CD4-positive, alpha-beta T cell treated with Interleukin-6 for 4 hours (primary cell): ENCODE data around the gene KAT8.

Experiments
- DNase-seq: peaks from one replicate; pipeline ENCODE4 v3.0.0-alpha.2; 2020; ENCODE audit warnings: mixed read lengths

Gene KAT8

DNA sequence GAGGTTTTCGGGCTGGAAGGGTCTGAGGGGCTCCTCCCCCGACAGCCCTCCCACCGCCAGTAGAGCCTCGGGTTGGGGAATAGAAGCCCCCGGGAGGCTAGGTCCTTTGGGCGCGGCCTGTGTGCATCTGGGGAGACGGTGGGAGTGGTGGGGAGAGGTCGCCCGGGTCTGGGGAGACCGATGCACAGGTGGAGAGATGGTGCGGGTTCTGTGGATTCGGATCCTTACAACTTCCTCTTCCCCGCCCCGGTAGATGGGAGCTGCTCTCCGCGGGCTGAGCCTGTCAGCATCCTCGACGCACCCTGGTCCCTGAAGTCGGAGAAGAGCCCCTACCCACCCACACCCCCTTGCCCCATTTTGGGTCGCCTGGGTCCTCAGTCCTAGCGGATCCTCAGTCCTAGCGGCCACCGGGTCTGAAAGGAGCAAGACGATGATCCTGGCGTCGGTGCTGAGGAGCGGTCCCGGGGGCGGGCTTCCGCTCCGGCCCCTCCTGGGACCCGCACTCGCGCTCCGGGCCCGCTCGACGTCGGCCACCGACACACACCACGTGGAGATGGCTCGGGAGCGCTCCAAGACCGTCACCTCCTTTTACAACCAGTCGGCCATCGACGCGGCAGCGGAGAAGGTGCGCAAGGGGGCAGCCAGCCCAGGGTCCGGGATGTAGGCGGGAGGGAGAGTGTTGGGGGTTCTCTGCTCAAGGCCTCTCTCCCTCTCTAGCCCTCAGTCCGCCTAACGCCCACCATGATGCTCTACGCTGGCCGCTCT, 8.5 kb upstream of the KAT8 start:
- DNase-seq, result no peak

DNA sequence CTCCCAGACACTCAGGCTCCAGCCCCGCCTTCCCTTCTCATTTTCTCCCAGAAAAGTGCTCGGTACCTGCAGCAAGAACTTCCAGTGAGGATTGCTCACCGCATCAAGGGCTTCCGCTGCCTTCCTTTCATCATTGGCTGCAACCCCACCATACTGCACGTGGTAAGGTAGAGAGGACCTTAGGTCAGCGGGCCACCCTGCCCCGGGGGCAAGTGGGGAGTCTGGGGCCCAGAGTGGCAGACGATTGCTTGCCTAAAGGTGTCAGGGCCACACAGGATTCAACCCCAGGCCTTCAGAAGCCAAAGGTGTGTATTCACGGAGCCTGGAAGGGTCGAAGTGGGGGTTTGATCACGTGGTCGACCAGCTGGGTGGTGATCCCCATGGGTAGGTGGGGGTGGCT, 7.8 kb upstream of the KAT8 start:
- no peak for DNase-seq

- no peak for DNase-seq
These were observed 7.1 kb upstream of the KAT8 start for GRCh38 chr16:31110106-31111034.

- no peak for DNase-seq
These were observed 5.5 kb upstream of the KAT8 start for GRCh38 chr16:31111881-31112466.

GRCh38 chr16:31112711-31113110, 4.8 kb upstream of the KAT8 start:
- no peak for DNase-seq

- no peak for DNase-seq
These were observed 4.0 kb upstream of the KAT8 start for GRCh38 chr16:31113121-31114120.

DNA sequence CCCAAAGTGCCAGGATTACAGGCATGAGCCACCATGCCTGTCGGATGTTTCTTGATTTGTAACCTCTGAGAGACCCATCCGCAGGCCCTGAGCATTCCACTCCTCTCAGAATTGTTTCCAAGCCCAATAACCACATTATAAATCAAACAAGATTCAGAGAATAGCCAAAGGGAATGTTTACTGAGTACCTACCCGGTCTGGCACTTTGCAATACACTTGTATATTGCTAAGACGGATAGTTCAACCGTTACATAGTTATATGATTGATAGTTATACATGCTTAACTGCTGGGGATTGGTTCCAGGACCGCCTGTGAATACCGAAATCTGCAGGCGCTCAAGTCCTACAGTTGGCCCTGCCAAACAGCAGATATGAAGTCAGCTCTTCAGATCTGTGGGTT, 3.0 kb upstream of the KAT8 start:
- DNase-seq, result no peak

DNA sequence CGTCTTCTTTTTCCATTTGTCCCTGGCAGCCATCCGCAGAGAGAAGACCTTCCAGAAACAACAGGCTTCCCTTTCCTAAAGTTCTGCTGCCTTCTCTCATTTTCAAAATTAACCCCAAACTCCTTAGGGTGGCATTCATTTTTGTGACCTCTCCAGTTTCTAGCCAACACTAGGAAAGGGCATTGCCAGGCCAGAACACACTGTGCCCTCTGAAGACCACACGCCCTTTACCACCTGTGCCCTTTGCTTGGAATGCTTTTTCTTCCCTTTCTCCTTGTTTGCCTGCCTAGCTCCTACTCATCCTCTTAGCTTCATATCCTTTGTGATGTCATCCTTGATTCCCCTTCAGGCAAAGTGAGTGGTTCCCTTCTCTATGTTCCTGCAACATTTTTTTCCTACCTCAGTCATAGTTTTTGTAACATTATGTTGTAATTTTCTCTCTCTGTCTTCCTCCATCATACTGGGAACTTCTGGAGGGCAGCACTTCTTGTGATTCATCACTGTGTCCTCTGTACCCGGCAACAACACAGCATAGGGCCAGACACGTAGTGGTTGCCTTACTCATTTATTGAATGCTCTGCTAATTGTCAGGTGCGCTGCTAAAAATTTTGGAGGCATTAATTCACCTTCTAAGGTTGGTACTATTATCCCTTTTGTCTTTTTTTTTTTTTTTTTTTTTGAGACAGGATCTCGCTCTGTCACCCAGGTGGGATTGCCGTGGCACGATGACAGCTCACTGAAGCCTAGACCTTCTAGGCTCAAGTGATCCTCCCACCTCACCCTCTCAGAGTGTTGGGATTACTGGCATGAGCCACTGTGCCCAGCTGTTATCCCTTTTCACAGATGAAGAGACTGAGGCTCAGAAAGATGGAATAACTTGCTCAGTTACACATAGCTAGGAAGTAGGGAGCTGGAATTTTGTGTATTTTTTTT, 1.0 kb downstream of the KAT8 start:
- DNase-seq, result no peak

DNA sequence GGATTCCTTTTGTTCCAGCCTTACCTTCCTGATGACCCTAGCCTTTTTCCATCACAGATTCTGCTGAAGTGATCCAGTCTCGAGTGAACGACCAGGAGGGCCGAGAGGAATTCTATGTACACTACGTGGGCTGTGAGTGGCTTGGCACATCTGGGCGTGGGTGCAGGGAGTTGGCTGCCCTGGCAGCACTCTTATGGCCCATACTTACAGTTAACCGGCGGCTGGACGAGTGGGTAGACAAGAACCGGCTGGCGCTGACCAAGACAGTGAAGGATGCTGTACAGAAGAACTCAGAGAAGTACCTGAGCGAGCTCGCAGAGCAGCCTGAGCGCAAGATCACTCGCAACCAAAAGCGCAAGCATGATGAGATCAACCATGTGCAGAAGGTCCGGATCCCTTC, 2.7 kb downstream of the KAT8 start:
- no peak for DNase-seq

- no peak for DNase-seq
These were observed 8.4 kb downstream of the KAT8 start for GRCh38 chr16:31125844-31126243.

DNA sequence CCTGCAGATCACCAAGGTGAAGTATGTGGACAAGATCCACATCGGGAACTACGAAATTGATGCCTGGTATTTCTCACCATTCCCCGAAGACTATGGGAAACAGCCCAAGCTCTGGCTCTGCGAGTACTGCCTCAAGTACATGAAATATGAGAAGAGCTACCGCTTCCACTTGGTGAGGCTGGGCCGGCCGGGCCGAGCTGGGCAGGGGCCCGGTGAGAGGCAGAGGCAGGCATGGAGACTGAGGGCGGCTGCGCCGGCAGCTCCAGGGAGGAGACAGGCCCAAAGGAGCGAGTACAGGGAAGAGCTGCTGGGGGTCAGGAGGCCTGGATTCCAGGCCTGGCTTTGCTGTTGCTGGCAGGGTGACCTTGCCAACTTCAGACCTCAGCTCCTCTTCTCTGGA, 9.7 kb downstream of the KAT8 start:
- no peak for DNase-seq

DNA sequence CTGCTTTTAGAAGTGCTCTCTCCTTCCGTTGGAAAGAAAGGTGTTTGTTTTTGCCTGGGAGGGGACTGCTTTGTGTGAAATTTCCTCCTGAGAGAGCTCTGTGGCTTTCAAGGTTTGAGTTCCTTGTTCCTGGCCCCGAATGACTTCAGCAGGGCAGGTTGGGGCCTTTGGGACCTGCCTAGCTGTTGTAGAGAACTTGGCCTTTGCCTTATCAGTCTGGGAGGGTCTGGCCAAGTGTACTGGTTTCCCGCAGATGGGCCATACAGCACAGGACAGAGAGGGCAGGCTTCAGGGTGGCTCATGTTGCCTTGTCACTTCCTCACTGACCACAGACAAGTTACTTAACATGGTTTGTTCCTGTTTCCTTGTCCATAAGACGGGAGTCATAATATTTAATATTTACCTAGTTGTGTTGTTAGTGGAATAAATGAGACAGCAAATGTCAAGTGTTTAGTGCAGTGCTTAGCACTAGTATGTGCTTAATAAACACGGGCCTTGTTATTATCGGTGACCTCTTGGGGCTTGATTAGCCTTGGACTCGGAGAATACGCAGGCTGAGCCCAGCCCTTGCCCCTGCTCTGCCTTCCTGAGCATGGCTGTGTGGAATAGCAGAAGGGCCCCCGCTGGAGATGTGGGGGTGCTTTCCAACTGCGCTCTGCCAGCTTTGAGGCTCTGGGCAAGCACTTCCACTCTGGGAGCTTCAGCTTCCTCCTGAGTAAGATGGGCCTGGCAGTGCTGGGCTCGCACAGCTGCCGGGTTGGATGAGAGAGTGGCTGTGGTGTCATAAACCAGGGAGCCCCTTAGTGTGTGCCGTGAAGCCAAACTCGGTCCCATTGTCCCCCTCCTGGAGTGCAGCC, 11.5 kb downstream of the KAT8 start:
- no peak for DNase-seq

GRCh38 chr16:31129568-31130335, 12.3 kb downstream of the KAT8 start:
- no peak for DNase-seq

- DNase-seq, result no peak
These were observed 12.9 kb downstream of the KAT8 start for GRCh38 chr16:31130336-31130891.

DNA sequence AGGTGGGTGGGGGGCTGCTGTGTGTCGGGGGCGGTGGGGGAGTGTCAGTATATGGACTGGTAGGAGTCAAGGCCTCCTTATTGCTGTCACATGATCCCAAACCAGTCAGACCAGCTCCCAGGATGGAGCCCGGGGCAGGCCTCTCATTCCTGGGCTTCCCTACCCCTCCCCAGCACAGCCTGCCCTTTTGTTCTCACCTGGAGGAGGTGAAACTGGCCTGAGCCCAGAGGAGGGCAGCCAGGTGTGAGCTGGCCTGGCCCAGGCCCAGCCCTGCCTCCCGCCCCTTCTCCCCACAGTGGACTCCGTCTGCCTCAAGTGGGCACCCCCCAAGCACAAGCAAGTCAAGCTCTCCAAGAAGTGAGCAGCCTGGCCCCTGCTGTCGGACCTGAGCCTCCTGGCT, 13.4 kb downstream of the KAT8 start:
- DNase-seq, result no peak

DNA sequence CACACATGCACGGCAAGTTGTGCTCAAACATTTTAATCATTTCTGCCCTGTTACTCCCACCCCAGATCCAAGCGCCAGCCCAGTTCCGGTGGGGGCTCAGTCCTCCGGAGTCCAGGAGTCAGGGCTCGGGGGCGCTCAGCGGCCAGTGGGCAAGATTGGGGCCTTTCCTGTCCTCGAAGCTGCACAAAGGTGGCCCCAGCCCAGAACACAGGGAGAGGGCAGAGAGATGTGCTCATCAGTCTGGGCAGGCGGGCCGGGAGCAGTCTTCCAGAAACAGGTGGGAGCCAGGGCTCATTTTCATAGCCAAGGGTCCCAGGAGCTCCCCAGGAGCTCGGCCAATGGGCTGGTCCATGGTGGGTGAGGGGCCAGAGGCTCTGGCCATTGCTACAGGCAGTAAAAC, 14.0 kb downstream of the KAT8 start:
- no peak for DNase-seq

GRCh38 chr16:31131841-31132271, 14.4 kb downstream of the KAT8 start:
- DNase-seq, result no peak

DNA sequence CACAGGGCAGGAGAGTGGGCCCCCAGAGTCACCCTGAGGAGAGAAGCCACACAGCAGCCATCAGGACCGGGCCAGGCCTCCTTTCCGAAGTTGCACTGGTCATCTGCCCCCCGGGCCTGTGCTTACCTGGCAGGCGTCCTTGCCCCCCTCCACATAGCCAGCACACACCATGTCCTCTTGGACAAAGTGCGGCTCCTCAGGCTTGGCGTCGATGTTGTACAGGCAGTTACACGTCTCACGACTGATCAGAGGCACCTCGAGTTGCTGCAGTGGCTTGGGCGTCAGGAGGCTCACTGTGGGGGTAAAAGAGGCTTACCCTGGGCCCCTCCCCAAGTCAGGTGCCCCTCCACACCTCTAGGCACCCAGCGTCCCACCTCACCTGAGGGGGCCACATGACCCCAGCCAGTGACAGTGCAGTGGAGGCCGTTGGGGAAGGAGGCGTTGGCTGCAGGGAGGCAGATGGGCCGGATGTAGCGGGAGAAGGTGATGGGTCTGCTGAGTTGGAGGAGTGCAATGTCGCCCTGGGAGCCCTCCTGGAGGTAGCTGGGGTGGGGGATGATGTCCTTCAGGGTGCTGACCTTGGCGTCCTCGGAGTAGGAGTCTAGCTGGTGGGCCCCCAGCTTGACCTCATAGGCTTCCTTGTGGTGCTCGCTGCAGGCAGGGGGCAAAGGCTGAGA, 15.0 kb downstream of the KAT8 start:
- no peak for DNase-seq
